ENCODE results near the gene PRIMA1.

GRCh38 chr14:93674343-93674742, 113.9 kb downstream of the PRIMA1 start:
- TF ChIP-seq CTCF (IDR thresholded peaks at IDR 0.05; ENCODE audit: insufficient read depth, low read length, poor library complexity, severe bottlenecking) (no peak), EZH2phosphoT487 (conservative IDR thresholded peaks at IDR 0.05; ENCODE audit: low read length) (no peak)
